A549 (cell line): Measurements from ENCODE around the gene MROH2B.

Experiments
- CEBPB ChIP-seq, 2 experiments: fragments of >200 bp in 1 of 2; sonication (Bioruptor Twin) in 1 of 2; formaldehyde crosslinking in 1 of 2; IDR thresholded peaks; 2 replicates each; pipeline ENCODE4 v1.6.1; 2012 to 2016
- EP300 ChIP-seq, 2 experiments: fragments of >200 bp; sonication (Bioruptor Twin); formaldehyde crosslinking; IDR thresholded peaks; 2 replicates in 1 of 2; 3 replicates in 1 of 2; pipeline ENCODE4 v1.6.1; 2016 to 2017
- NFE2L2 ChIP-seq: fragments of 150-350 bp; conservative IDR thresholded peaks from 2 replicates; pipeline ENCODE4 v1.6.1; 2014; ENCODE audit warnings: low read length
- NPAS2 ChIP-seq: fragments of 250-450 bp; sonication (Bioruptor Pico); IDR thresholded peaks from 2 replicates; pipeline ENCODE4 v1.8.0; 2022; ENCODE audit warnings: mild to moderate bottlenecking, moderate library complexity, borderline replicate concordance
- NR3C1 ChIP-seq: fragments of >200 bp; sonication (Bioruptor Twin); formaldehyde crosslinking; IDR thresholded peaks from 3 replicates; pipeline ENCODE4 v1.6.1; 2017
- ZFP36 ChIP-seq: fragments of 450-650 bp; IDR thresholded peaks from 2 replicates; pipeline ENCODE4 v1.6.1; 2014; ENCODE audit warnings: borderline replicate concordance; ENCODE audit not compliant: partially characterized antibody
- TF ChIP-seq, protein P1 (sequence below): fragments of 200-600 bp; sonication (generic); IDR thresholded peaks from 2 replicates; pipeline ENCODE4 v1.6.1; 2016; ENCODE audit warnings: antibody characterized with exemption, mild to moderate bottlenecking, moderate library complexity
- TF ChIP-seq, protein P2 (sequence below): fragments of >200 bp; sonication (Bioruptor Twin); formaldehyde crosslinking; IDR thresholded peaks from 3 replicates; pipeline ENCODE4 v1.5.1; 2016

DNA sequence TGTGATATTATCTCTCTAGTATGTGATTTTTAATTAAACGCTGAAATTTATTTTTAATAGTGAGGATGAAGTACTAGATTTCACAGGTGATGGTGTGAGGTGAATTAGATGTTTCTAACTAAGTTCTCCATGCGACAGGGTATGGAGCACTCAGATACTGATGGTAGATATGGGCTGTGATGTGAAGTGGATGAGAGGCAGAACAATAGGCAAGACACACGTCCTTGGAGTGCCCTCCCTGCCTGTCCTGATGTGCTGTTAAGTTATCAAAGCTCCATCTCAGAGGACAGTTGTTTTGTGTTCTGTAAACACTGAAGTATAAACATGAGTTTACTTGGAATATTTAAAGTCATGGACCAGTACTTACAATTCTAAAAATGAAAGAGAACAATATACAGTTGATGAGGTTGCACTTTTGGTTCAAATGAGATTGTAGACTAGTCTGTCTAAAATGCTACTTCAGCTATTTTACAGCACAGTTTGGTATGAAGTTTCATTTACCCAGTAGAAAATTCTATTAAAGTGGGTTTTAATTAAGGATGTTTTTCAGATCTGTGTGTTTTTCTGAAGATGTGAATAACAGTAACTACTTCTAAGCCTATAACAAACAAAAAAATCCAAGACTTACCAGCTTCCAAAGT is 97.7 kb downstream of the MROH2B start:
- TF ChIP-seq EP300 (IDR thresholded peaks at IDR 0.05): no peak
- TF ChIP-seq, protein P1, sequence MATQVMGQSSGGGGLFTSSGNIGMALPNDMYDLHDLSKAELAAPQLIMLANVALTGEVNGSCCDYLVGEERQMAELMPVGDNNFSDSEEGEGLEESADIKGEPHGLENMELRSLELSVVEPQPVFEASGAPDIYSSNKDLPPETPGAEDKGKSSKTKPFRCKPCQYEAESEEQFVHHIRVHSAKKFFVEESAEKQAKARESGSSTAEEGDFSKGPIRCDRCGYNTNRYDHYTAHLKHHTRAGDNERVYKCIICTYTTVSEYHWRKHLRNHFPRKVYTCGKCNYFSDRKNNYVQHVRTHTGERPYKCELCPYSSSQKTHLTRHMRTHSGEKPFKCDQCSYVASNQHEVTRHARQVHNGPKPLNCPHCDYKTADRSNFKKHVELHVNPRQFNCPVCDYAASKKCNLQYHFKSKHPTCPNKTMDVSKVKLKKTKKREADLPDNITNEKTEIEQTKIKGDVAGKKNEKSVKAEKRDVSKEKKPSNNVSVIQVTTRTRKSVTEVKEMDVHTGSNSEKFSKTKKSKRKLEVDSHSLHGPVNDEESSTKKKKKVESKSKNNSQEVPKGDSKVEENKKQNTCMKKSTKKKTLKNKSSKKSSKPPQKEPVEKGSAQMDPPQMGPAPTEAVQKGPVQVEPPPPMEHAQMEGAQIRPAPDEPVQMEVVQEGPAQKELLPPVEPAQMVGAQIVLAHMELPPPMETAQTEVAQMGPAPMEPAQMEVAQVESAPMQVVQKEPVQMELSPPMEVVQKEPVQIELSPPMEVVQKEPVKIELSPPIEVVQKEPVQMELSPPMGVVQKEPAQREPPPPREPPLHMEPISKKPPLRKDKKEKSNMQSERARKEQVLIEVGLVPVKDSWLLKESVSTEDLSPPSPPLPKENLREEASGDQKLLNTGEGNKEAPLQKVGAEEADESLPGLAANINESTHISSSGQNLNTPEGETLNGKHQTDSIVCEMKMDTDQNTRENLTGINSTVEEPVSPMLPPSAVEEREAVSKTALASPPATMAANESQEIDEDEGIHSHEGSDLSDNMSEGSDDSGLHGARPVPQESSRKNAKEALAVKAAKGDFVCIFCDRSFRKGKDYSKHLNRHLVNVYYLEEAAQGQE: no peak
- no peak for TF ChIP-seq NFE2L2
- TF ChIP-seq, protein P2, sequence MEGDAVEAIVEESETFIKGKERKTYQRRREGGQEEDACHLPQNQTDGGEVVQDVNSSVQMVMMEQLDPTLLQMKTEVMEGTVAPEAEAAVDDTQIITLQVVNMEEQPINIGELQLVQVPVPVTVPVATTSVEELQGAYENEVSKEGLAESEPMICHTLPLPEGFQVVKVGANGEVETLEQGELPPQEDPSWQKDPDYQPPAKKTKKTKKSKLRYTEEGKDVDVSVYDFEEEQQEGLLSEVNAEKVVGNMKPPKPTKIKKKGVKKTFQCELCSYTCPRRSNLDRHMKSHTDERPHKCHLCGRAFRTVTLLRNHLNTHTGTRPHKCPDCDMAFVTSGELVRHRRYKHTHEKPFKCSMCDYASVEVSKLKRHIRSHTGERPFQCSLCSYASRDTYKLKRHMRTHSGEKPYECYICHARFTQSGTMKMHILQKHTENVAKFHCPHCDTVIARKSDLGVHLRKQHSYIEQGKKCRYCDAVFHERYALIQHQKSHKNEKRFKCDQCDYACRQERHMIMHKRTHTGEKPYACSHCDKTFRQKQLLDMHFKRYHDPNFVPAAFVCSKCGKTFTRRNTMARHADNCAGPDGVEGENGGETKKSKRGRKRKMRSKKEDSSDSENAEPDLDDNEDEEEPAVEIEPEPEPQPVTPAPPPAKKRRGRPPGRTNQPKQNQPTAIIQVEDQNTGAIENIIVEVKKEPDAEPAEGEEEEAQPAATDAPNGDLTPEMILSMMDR: no peak
- no peak for TF ChIP-seq ZFP36
- TF ChIP-seq CEBPB (IDR thresholded peaks at IDR 0.05): no peak
- no peak for TF ChIP-seq NPAS2 (CRISPR knock-in tag)
- TF ChIP-seq NR3C1: no peak
